Adrenal gland (tissue), 5 donors: ENCODE results near the gene AKR1C1.
"Not testable (repeated sequence)": the region's sequence is repeated elsewhere in the genome, so short reads cannot be mapped to it uniquely, and the experiment has no call there.

Source experiments
- POLR2A ChIP-seq, 2 donors: fragments of 450-650 bp; IDR thresholded peaks; one replicate each; pipeline ENCODE4 v1.6.1; 2017; ENCODE audit warnings: antibody characterized with exemption in 2 of 2, mild to moderate bottlenecking in 2 of 2, moderate library complexity in 1 of 2
- TF ChIP-seq, protein P1 (sequence below), 6 experiments: fragments of 450-650 bp in 4 of 6; fragments of 200-600 bp in 2 of 6; sonication (generic) in 1 of 6; IDR thresholded peaks; 1 replicate in 5 of 6; 2 replicates in 1 of 6; pipeline versions ENCODE4 v1.5.1 to v1.8.0; 2016 to 2021; ENCODE audit warnings: antibody characterized with exemption in 6 of 6, mild to moderate bottlenecking in 2 of 6, moderate library complexity in 1 of 6
- donor health status: DM: no; HTN: no; CAD: no.

DNA sequence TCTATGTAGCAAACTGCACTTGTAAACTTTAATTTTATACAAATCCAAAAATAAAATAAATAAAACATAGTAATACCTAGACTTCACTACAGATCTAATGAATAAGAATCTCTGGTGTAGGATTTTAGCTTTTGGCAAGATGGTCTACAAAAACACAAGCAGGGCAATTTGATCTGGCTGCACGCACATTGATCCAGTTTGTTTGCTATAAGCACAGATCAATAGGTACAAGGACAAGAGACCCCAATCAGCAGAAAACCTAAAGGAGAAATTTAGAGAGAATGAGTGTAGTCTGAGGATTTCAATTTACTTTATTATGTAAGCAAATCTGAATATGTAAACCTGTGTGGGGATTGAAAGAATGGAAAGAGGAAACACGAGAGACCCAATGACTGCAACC is 48.2 kb downstream of the AKR1C1 start:
- TF ChIP-seq POLR2A (IDR thresholded peaks at IDR 0.05): not testable (repeated sequence)
- TF ChIP-seq, protein P1, sequence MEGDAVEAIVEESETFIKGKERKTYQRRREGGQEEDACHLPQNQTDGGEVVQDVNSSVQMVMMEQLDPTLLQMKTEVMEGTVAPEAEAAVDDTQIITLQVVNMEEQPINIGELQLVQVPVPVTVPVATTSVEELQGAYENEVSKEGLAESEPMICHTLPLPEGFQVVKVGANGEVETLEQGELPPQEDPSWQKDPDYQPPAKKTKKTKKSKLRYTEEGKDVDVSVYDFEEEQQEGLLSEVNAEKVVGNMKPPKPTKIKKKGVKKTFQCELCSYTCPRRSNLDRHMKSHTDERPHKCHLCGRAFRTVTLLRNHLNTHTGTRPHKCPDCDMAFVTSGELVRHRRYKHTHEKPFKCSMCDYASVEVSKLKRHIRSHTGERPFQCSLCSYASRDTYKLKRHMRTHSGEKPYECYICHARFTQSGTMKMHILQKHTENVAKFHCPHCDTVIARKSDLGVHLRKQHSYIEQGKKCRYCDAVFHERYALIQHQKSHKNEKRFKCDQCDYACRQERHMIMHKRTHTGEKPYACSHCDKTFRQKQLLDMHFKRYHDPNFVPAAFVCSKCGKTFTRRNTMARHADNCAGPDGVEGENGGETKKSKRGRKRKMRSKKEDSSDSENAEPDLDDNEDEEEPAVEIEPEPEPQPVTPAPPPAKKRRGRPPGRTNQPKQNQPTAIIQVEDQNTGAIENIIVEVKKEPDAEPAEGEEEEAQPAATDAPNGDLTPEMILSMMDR (IDR thresholded peaks at IDR 0.05): not testable (repeated sequence)
